K562 (cell line): ENCODE data around the gene URGCP. TPM values are rescaled to one million over a fixed set of nuclear protein-coding genes. Genes with fewer than 3 reads are reported as not detected.
A peak's percentile ranks its signal among the peaks of the same experiment; 100 is the strongest.

Experiments
- ADNP ChIP-seq: fragments of 200-800 bp; sonication (Bioruptor generic); IDR thresholded peaks from 2 replicates; pipeline ENCODE4 v1.6.1; 2016; ENCODE audit warnings: missing genetic modification characterization, missing compliant biosample characterization
- BRD9 ChIP-seq: fragments of 450-650 bp; IDR thresholded peaks from 2 replicates; pipeline ENCODE4 v1.6.1; 2018; ENCODE audit warnings: low read depth; ENCODE audit not compliant: partially characterized antibody
- CREM ChIP-seq: IDR thresholded peaks from 2 replicates; pipeline ENCODE4 v1.6.1; 2014; ENCODE audit warnings: antibody characterized with exemption, low read depth
- ERF ChIP-seq: fragments of 450-650 bp; formaldehyde crosslinking; IDR thresholded peaks from 2 replicates; pipeline ENCODE4 v1.4.0; 2020; ENCODE audit warnings: mild to moderate bottlenecking, mixed read lengths
- ETS2 ChIP-seq: IDR thresholded peaks from 2 replicates; pipeline ENCODE4 v1.6.1; 2016; ENCODE audit warnings: borderline replicate concordance, missing genetic modification characterization, mild to moderate bottlenecking, moderate library complexity, missing compliant biosample characterization; ENCODE audit not compliant: poor library complexity, severe bottlenecking
- HDAC2 ChIP-seq: fragments of 450-650 bp; IDR thresholded peaks from 2 replicates; pipeline ENCODE4 v1.6.1; 2016; ENCODE audit warnings: mild to moderate bottlenecking
- KLF13 ChIP-seq: fragments of 450-650 bp; IDR thresholded peaks from 2 replicates; pipeline ENCODE4 v1.6.1; 2016; ENCODE audit warnings: missing genetic modification characterization, low read depth, mild to moderate bottlenecking, missing compliant biosample characterization, moderate library complexity, borderline replicate concordance
- POLR2H ChIP-seq: IDR thresholded peaks from 2 replicates; pipeline ENCODE4 v1.6.1; 2016; ENCODE audit warnings: missing genetic modification characterization, low read depth, mild to moderate bottlenecking, control low read depth, missing compliant biosample characterization, moderate library complexity
- PTTG1 ChIP-seq: fragments of 450-650 bp; IDR thresholded peaks from 2 replicates; pipeline ENCODE4 v1.6.1; 2016; ENCODE audit warnings: low read depth, mild to moderate bottlenecking, missing genetic modification characterization, missing compliant biosample characterization
- RAD21 ChIP-seq, 2 experiments: fragments of 250-450 bp in 1 of 2; fragments of 450-650 bp in 1 of 2; sonication (Bioruptor Pico) in 1 of 2; formaldehyde crosslinking in 1 of 2; IDR thresholded peaks in 1 of 2; conservative IDR thresholded peaks in 1 of 2; 2 replicates each; pipeline versions ENCODE4 v1.4.0 to v1.8.0; 2020 to 2022; ENCODE audit warnings: mild to moderate bottlenecking in 2 of 2, moderate library complexity in 1 of 2
- SETDB1 ChIP-seq: IDR thresholded peaks from one replicate; pipeline ENCODE4 v1.6.1; 2012; ENCODE audit warnings: low read length, control low read depth, inconsistent platforms
- polyA plus RNA-seq, 8 experiments: library from polyadenylated mRNA; depleted of rRNA in 4 of 8; stranded (reverse) in 5 of 8; unstranded in 3 of 8; fragments of >200 nt; fragmentation: Nextera tagmentation in 2 of 8; fragmentation: Illumina TruSeq in 1 of 8; extraction: Ambion mirVana in 2 of 8; extraction: Trizol in 1 of 8; gene quantifications; 2 replicates each; pipeline versions ENCODE4 v1.2.1 to v1.2.3, GENCODE V29; 2011 to 2014; ENCODE audit warnings: inconsistent platforms in 1 of 8, missing spikeins in 1 of 8
- total RNA-seq, 7 experiments: library from RNA; depleted of rRNA in 6 of 7; stranded (reverse); fragments of >200 nt in 6 of 7; fragmentation: Illumina TruSeq in 2 of 7; extraction: Trizol in 2 of 7; gene quantifications; 2 replicates each; pipeline versions ENCODE4 v1.2.1 to v1.2.3, GENCODE V29; 2011 to 2021; ENCODE audit warnings: low replicate concordance in 1 of 7
- TF ChIP-seq, protein P1 (sequence below): fragments of 250-450 bp; sonication (Bioruptor Pico); IDR thresholded peaks from 2 replicates; pipeline ENCODE4 v1.4.0; 2020; ENCODE audit warnings: mild to moderate bottlenecking, moderate library complexity
- TF ChIP-seq, protein P2 (sequence below), 3 experiments: IDR thresholded peaks in 2 of 3; conservative IDR thresholded peaks in 1 of 3; 2 replicates each; pipeline ENCODE4 v1.5.1; 2011 to 2012; ENCODE audit warnings: low read length in 3 of 3, mild to moderate bottlenecking in 3 of 3, control low read depth in 2 of 3, improper control_type of control experiment in 1 of 3, inconsistent platforms in 1 of 3, low read depth in 1 of 3, mixed read lengths in 1 of 3, moderate library complexity in 1 of 3; ENCODE audit not compliant: insufficient read depth in 2 of 3
- TF ChIP-seq, protein P3 (sequence below): sonication (generic); formaldehyde crosslinking; IDR thresholded peaks from 2 replicates; pipeline ENCODE4 v1.9.0; 2022; ENCODE audit warnings: mild to moderate bottlenecking, missing genetic modification reagents
- TF ChIP-seq, protein P4 (sequence below): IDR thresholded peaks from 2 replicates; pipeline ENCODE4 v1.6.1; 2014; ENCODE audit warnings: antibody characterized with exemption
- TF ChIP-seq, protein P5 (sequence below): fragments of 450-650 bp; conservative IDR thresholded peaks from 2 replicates; pipeline ENCODE4 v1.6.1; 2016; ENCODE audit warnings: missing genetic modification characterization, low read depth, mild to moderate bottlenecking, control low read depth, missing compliant biosample characterization
- TF ChIP-seq, protein P6 (sequence below): sonication (generic); formaldehyde crosslinking; IDR thresholded peaks from 2 replicates; pipeline ENCODE4 v1.9.0; 2022; ENCODE audit warnings: mild to moderate bottlenecking, missing genetic modification reagents

Gene URGCP
- total and polyA plus RNA-seq, 9 of the 15 experiments (the other 6 are each of a cell fraction or from before 2014, with no cell fraction given) = 1.7 to 25.8 (median 12.5) TPM

DNA sequence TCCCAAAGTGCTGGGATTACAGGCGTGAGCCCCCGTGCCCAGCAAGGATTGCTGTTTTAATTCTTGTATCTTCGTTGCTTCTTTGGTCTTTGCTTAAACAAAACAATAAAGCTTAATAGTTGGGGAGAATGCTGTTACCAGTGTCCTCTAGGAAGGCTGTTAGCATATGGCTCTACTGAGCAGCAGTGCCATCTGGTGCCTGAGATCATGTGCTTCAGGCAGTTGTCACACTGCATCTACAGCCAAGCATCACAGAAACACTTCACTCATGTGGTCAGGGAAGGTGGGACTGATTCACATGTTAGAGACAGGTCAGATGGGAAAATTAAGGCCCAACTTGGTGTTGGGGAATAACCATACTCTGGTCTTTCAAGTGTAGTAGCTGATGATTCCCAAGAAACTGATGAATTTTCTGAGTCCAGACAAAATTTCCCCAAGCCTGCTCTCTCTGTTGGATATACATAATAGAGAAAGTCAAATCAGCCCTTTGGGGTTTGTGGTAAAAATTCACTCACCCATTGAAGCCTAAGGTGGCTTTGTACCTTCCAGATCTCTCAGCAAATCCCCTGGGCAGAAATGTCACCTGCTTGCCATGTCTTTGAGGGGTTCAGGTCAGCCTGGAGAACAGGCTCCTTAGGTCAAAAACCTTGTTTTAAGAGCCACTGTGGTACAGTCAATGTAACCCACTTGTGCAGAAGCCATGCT is 48.3 kb upstream of the URGCP start (continued):
- TF ChIP-seq BRD9 = no peak
- TF ChIP-seq, protein P1, sequence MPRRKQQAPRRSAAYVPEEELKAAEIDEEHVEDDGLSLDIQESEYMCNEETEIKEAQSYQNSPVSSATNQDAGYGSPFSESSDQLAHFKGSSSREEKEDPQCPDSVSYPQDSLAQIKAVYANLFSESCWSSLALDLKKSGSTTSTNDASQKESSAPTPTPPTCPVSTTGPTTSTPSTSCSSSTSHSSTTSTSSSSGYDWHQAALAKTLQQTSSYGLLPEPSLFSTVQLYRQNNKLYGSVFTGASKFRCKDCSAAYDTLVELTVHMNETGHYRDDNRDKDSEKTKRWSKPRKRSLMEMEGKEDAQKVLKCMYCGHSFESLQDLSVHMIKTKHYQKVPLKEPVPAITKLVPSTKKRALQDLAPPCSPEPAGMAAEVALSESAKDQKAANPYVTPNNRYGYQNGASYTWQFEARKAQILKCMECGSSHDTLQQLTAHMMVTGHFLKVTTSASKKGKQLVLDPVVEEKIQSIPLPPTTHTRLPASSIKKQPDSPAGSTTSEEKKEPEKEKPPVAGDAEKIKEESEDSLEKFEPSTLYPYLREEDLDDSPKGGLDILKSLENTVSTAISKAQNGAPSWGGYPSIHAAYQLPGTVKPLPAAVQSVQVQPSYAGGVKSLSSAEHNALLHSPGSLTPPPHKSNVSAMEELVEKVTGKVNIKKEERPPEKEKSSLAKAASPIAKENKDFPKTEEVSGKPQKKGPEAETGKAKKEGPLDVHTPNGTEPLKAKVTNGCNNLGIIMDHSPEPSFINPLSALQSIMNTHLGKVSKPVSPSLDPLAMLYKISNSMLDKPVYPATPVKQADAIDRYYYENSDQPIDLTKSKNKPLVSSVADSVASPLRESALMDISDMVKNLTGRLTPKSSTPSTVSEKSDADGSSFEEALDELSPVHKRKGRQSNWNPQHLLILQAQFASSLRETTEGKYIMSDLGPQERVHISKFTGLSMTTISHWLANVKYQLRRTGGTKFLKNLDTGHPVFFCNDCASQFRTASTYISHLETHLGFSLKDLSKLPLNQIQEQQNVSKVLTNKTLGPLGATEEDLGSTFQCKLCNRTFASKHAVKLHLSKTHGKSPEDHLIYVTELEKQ (CRISPR knock-in tag) = no peak
- TF ChIP-seq KLF13 = no peak
- TF ChIP-seq HDAC2 = no peak
- no peak for TF ChIP-seq ETS2 (tag)
- peak; percentile 50 for TF ChIP-seq CREM
- TF ChIP-seq, protein P2, sequence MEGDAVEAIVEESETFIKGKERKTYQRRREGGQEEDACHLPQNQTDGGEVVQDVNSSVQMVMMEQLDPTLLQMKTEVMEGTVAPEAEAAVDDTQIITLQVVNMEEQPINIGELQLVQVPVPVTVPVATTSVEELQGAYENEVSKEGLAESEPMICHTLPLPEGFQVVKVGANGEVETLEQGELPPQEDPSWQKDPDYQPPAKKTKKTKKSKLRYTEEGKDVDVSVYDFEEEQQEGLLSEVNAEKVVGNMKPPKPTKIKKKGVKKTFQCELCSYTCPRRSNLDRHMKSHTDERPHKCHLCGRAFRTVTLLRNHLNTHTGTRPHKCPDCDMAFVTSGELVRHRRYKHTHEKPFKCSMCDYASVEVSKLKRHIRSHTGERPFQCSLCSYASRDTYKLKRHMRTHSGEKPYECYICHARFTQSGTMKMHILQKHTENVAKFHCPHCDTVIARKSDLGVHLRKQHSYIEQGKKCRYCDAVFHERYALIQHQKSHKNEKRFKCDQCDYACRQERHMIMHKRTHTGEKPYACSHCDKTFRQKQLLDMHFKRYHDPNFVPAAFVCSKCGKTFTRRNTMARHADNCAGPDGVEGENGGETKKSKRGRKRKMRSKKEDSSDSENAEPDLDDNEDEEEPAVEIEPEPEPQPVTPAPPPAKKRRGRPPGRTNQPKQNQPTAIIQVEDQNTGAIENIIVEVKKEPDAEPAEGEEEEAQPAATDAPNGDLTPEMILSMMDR (IDR thresholded peaks at IDR 0.05 in 2 of 3, conservative IDR thresholded peaks at IDR 0.05 in 1 of 3; ENCODE audit: insufficient read depth in 2 of 3, low read depth in 1 of 3, low read length in 3 of 3) = peak; percentile 71 to 79 (median 74)
- no peak for TF ChIP-seq ERF
- TF ChIP-seq SETDB1 = no peak
- TF ChIP-seq, protein P3, sequence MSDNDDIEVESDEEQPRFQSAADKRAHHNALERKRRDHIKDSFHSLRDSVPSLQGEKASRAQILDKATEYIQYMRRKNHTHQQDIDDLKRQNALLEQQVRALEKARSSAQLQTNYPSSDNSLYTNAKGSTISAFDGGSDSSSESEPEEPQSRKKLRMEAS = peak; percentile 46; the same call in 1 of the 2 replicates
- TF ChIP-seq, protein P4, sequence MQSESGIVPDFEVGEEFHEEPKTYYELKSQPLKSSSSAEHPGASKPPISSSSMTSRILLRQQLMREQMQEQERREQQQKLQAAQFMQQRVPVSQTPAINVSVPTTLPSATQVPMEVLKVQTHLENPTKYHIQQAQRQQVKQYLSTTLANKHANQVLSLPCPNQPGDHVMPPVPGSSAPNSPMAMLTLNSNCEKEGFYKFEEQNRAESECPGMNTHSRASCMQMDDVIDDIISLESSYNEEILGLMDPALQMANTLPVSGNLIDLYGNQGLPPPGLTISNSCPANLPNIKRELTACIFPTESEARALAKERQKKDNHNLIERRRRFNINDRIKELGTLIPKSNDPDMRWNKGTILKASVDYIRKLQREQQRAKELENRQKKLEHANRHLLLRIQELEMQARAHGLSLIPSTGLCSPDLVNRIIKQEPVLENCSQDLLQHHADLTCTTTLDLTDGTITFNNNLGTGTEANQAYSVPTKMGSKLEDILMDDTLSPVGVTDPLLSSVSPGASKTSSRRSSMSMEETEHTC = no peak
- TF ChIP-seq, protein P5, sequence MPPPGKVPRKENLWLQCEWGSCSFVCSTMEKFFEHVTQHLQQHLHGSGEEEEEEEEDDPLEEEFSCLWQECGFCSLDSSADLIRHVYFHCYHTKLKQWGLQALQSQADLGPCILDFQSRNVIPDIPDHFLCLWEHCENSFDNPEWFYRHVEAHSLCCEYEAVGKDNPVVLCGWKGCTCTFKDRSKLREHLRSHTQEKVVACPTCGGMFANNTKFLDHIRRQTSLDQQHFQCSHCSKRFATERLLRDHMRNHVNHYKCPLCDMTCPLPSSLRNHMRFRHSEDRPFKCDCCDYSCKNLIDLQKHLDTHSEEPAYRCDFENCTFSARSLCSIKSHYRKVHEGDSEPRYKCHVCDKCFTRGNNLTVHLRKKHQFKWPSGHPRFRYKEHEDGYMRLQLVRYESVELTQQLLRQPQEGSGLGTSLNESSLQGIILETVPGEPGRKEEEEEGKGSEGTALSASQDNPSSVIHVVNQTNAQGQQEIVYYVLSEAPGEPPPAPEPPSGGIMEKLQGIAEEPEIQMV (tag) = no peak
- no peak for TF ChIP-seq ADNP (tag)
- TF ChIP-seq POLR2H (tag) = no peak
- peak; percentile 33 to 74; a peak in 2 of 4 replicates for TF ChIP-seq RAD21 (CRISPR knock-in tag; conservative IDR thresholded peaks at IDR 0.05 in 1 of 2, IDR thresholded peaks at IDR 0.05 in 1 of 2)
- no peak for TF ChIP-seq PTTG1
- TF ChIP-seq, protein P6, sequence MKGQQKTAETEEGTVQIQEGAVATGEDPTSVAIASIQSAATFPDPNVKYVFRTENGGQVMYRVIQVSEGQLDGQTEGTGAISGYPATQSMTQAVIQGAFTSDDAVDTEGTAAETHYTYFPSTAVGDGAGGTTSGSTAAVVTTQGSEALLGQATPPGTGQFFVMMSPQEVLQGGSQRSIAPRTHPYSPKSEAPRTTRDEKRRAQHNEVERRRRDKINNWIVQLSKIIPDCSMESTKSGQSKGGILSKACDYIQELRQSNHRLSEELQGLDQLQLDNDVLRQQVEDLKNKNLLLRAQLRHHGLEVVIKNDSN (CRISPR knock-in tag) = peak; percentile 37; the same call in 1 of the 2 replicates
